HCT116 (cell line): ENCODE data around the gene PRPF40B.

Experiments used
- CEBPB ChIP-seq: IDR thresholded peaks from 2 replicates; pipeline ENCODE4 v1.6.1; 2012; ENCODE audit warnings: low read depth
- CTCF ChIP-seq, 3 experiments: fragments of 200-600 bp in 1 of 3; sonication (generic) in 1 of 3; IDR thresholded peaks in 2 of 3; conservative IDR thresholded peaks in 1 of 3; 2 replicates each; pipeline ENCODE4 v1.5.1; 2012 to 2017; ENCODE audit warnings: low read depth in 2 of 3, low read length in 2 of 3, antibody characterized with exemption in 1 of 3, borderline replicate concordance in 1 of 3, control low read depth in 1 of 3, mild to moderate bottlenecking in 1 of 3, mixed read lengths in 1 of 3, mixed run types in 1 of 3, moderate library complexity in 1 of 3; ENCODE audit not compliant: insufficient read depth in 1 of 3
- EZH2 ChIP-seq: fragments of 200-600 bp; sonication (generic); IDR thresholded peaks from 2 replicates; pipeline ENCODE4 v1.6.1; 2017; ENCODE audit warnings: antibody characterized with exemption, mixed run types
- YY1 ChIP-seq: IDR thresholded peaks from 2 replicates; pipeline ENCODE4 v1.6.1; 2011; ENCODE audit warnings: low read length, low read depth, moderate library complexity, mild to moderate bottlenecking; ENCODE audit not compliant: insufficient replicate concordance; ENCODE audit errors: extremely low read depth
- ZNF274 ChIP-seq: fragments of 200-500 bp; sonication (Bioruptor generic); IDR thresholded peaks from 2 replicates; pipeline ENCODE4 v1.6.1; 2014; ENCODE audit warnings: mild to moderate bottlenecking, low read depth, low read length, inconsistent platforms

- no peak for TF ChIP-seq CEBPB
- no peak for TF ChIP-seq YY1
- TF ChIP-seq CTCF (IDR thresholded peaks at IDR 0.05 in 2 of 3, conservative IDR thresholded peaks at IDR 0.05 in 1 of 3; ENCODE audit: borderline replicate concordance in 1 of 3, insufficient read depth in 1 of 3, low read depth in 2 of 3, low read length in 2 of 3) = no peak
- no peak for TF ChIP-seq ZNF274
- TF ChIP-seq EZH2 = no peak
These were observed 34.9 kb downstream of the PRPF40B start for GRCh38 chr12:49658276-49658675.
